PC-9 (cell line): ENCODE data around the gene EPHB2. TPM values are rescaled to one million over a fixed set of nuclear protein-coding genes. Genes with fewer than 3 reads are reported as not detected.

Source experiments
- BruUV-seq: library from RNA; stranded (reverse); fragments of 400-500 nt; replicated peaks from 2 replicates; lab custom pipeline; 2021; lab: Mats Ljungman, UMichigan
- CTCF ChIA-PET: fragments of 300-600 bp; sonication (Branson Sonifier 250); formaldehyde crosslinking; loops from one replicate; lab custom pipeline; 2022; ENCODE audit warnings: antibody characterized with exemption; lab: Charles Lee
- POLR2A ChIA-PET: fragments of 300-600 bp; sonication (Branson Sonifier 250); formaldehyde crosslinking; loops from one replicate; lab custom pipeline; 2022; ENCODE audit warnings: antibody characterized with exemption; ENCODE audit not compliant: unreplicated experiment; lab: Charles Lee
- DNase-seq, 2 experiments: peaks; one replicate each; pipeline versions ENCODE4 v3.0.0 to v3.0.0-alpha.2; 2015 to 2022; ENCODE audit warnings: mixed read lengths in 1 of 2
- H2AFZ ChIP-seq: fragments of 200-600 bp; sonication (generic); 2 replicates; pipeline ENCODE4 v1.8.1; 2017; ENCODE audit warnings: antibody characterized with exemption
- H3F3A ChIP-seq: fragments of 200-600 bp; sonication (generic); 2 replicates; pipeline ENCODE4 v1.8.1; 2017; ENCODE audit warnings: antibody characterized with exemption, mild to moderate bottlenecking, low read depth; ENCODE audit not compliant: insufficient read depth
- H3K27ac ChIP-seq: fragments of 200-600 bp; sonication (generic); 2 replicates; pipeline ENCODE4 v1.6.1; 2016; ENCODE audit warnings: mixed run types
- H3K27me3 ChIP-seq: fragments of 200-600 bp; sonication (generic); 2 replicates; pipeline ENCODE4 v1.6.1; 2016; ENCODE audit warnings: low read depth, mixed run types; ENCODE audit not compliant: insufficient read depth
- H3K36me3 ChIP-seq: fragments of 200-600 bp; sonication (generic); 2 replicates; pipeline ENCODE4 v1.6.1; 2016; ENCODE audit warnings: low read depth, mixed run types
- H3K4me1 ChIP-seq: fragments of 200-600 bp; sonication (generic); replicated peaks from 2 replicates; pipeline ENCODE4 v1.6.1; 2016; ENCODE audit warnings: mixed run types; ENCODE audit not compliant: insufficient read depth
- H3K4me2 ChIP-seq: fragments of 200-600 bp; sonication (generic); 2 replicates; pipeline ENCODE4 v1.6.1; 2017; ENCODE audit warnings: mixed run types
- H3K4me3 ChIP-seq: fragments of 200-600 bp; sonication (generic); 2 replicates; pipeline ENCODE4 v1.6.1; 2016; ENCODE audit warnings: mixed run types
- H3K79me2 ChIP-seq: fragments of 200-600 bp; sonication (generic); 2 replicates; pipeline ENCODE4 v1.6.1; 2017; ENCODE audit warnings: low read depth, mixed run types
- H3K9me2 ChIP-seq: fragments of 200-600 bp; sonication (generic); 2 replicates; pipeline ENCODE4 v1.8.1; 2017; ENCODE audit warnings: mild to moderate bottlenecking; ENCODE audit not compliant: insufficient read depth
- H3K9me3 ChIP-seq: fragments of 200-600 bp; sonication (generic); 2 replicates; pipeline ENCODE4 v1.8.1; 2016; ENCODE audit warnings: low read depth; ENCODE audit not compliant: insufficient read depth
- H4K20me1 ChIP-seq: fragments of 200-600 bp; sonication (generic); 2 replicates; pipeline ENCODE4 v1.8.1; 2017; ENCODE audit not compliant: insufficient read depth
- CTCF ChIP-seq: fragments of 200-600 bp; sonication (generic); conservative IDR thresholded peaks from 2 replicates; pipeline ENCODE4 v1.6.1; 2017; ENCODE audit warnings: mixed run types, antibody characterized with exemption, mild to moderate bottlenecking, moderate library complexity
- EZH2 ChIP-seq: fragments of 200-600 bp; sonication (generic); IDR thresholded peaks from 2 replicates; pipeline ENCODE4 v1.8.0; 2017; ENCODE audit warnings: antibody characterized with exemption, low read depth
- intact Hi-C: fragments of 100-400 bp; cut with micrococcal nuclease; formaldehyde crosslinking; loops from one replicate; pipeline ENCODE4 v1.10.0; 2022; ENCODE audit not compliant: unreplicated experiment
- total RNA-seq: library from RNA; stranded (reverse); gene quantifications from 2 replicates; pipeline ENCODE4 v1.2.3, GENCODE V29; 2021

The EPHB2 gene
- total RNA-seq, 1 experiment from 2014 or later = 26.7 TPM

- no peak for DNase-seq
- no peaks in the 10 kb centered on the region for H3K9me2 ChIP-seq
- no peaks in the 10 kb centered on the region for H4K20me1 ChIP-seq
- ChIA-PET POLR2A (no interaction called here), CTCF (no interaction called here)
- no peaks in the 10 kb centered on the region for H3F3A ChIP-seq
- TF ChIP-seq EZH2 (no peak), CTCF (no peak)
- no TSS peak for BruUV-seq
- peaks cover 12% of the 10 kb centered on the region for H3K4me1 ChIP-seq
- H3K4me3 ChIP-seq = no peak overlapping the region
- no peak overlapping the region for H3K27ac ChIP-seq
- intact Hi-C loops = no loop called here
- H3K4me2 ChIP-seq = no peak overlapping the region
- no peaks in the 10 kb centered on the region for H3K79me2 ChIP-seq
- no peaks in the 10 kb centered on the region for H3K27me3 ChIP-seq
- H3K9me3 ChIP-seq = no peaks in the 10 kb centered on the region
- no peak overlapping the region for H2AFZ ChIP-seq
- no peaks in the 10 kb centered on the region for H3K36me3 ChIP-seq
These were observed 99.7 kb downstream of the EPHB2 start for GRCh38 chr1:22810378-22810777.

- no peak for DNase-seq
- ChIA-PET CTCF (no interaction called here), POLR2A (no interaction called here)
- TF ChIP-seq CTCF = no peak
- no peak for TF ChIP-seq EZH2
- no peaks in the 10 kb centered on the region for H3K9me3 ChIP-seq
- no peak overlapping the region for H2AFZ ChIP-seq
- no peaks in the 10 kb centered on the region for H3F3A ChIP-seq
- H3K4me2 ChIP-seq = no peak overlapping the region
- H3K27ac ChIP-seq = no peak overlapping the region
- H3K79me2 ChIP-seq = no peaks in the 10 kb centered on the region
- H3K27me3 ChIP-seq = no peaks in the 10 kb centered on the region
- peaks cover 8% of the 10 kb centered on the region; the same call in 1 of the 2 replicates for H3K4me1 ChIP-seq
- no peaks in the 10 kb centered on the region for H3K36me3 ChIP-seq
- no peaks in the 10 kb centered on the region for H4K20me1 ChIP-seq
- H3K9me2 ChIP-seq = no peaks in the 10 kb centered on the region
- BruUV-seq = no TSS peak
- intact Hi-C loops = no loop called here
- H3K4me3 ChIP-seq = no peak overlapping the region
These were observed 101.6 kb downstream of the EPHB2 start for GRCh38 chr1:22812092-22812880.

- intact Hi-C loops = no loop called here
- H3K4me1 ChIP-seq = peaks cover 8% of the 10 kb centered on the region; the same call in 1 of the 2 replicates
- ChIA-PET CTCF (no interaction called here), POLR2A (no interaction called here)
- no peak overlapping the region for H3K4me3 ChIP-seq
- no peaks in the 10 kb centered on the region for H3K79me2 ChIP-seq
- no TSS peak for BruUV-seq
- TF ChIP-seq CTCF (no peak), EZH2 (no peak)
- no peaks in the 10 kb centered on the region for H3K9me2 ChIP-seq
- no peak overlapping the region for H3K27ac ChIP-seq
- H3K36me3 ChIP-seq = no peaks in the 10 kb centered on the region
- H4K20me1 ChIP-seq = no peaks in the 10 kb centered on the region
- no peaks in the 10 kb centered on the region for H3K9me3 ChIP-seq
- H3K4me2 ChIP-seq = no peak overlapping the region
- DNase-seq = no peak
- no peaks in the 10 kb centered on the region for H3F3A ChIP-seq
- H3K27me3 ChIP-seq = no peaks in the 10 kb centered on the region
- H2AFZ ChIP-seq = no peak overlapping the region
These were observed 102.6 kb downstream of the EPHB2 start for GRCh38 chr1:22812993-22813790.
